Right lobe of liver (tissue), 4 donors: Measurements from ENCODE around the gene KDM4B.

Source experiments
- POLR2A ChIP-seq: fragments of 450-650 bp; IDR thresholded peaks from one replicate; pipeline ENCODE4 v1.6.1; 2017; ENCODE audit warnings: antibody characterized with exemption, mild to moderate bottlenecking
- TF ChIP-seq, protein P1 (sequence below), 4 donors: fragments of 200-600 bp in 3 of 4; fragments of 450-650 bp in 1 of 4; IDR thresholded peaks; one replicate each; pipeline versions ENCODE4 v1.5.1 to v1.8.0; 2016 to 2022; ENCODE audit warnings: antibody characterized with exemption in 4 of 4, mild to moderate bottlenecking in 2 of 4
- donor health status: DM: no; HTN: no; CAD: no.
- donor health status: DM: no; HTN: no; CAD: no.
- donor health status: DM: no; HTN: yes; CAD: no.

DNA sequence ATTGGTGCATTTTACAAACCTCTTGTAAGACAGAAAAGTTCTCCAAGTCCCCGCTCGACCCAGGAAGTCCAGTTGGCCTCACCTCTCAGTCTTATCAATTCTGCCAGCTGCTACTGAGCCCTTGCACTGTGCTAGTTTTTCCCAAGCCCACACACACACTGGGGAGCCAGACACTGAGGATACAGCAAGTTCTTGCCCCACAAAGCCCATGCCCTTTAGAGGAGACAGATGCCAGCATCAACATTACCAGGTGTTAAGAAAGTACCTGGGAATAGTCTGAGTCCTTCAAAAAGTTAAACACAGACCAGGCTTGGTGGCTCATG is 196.7 kb downstream of the KDM4B start:
- TF ChIP-seq, protein P1, sequence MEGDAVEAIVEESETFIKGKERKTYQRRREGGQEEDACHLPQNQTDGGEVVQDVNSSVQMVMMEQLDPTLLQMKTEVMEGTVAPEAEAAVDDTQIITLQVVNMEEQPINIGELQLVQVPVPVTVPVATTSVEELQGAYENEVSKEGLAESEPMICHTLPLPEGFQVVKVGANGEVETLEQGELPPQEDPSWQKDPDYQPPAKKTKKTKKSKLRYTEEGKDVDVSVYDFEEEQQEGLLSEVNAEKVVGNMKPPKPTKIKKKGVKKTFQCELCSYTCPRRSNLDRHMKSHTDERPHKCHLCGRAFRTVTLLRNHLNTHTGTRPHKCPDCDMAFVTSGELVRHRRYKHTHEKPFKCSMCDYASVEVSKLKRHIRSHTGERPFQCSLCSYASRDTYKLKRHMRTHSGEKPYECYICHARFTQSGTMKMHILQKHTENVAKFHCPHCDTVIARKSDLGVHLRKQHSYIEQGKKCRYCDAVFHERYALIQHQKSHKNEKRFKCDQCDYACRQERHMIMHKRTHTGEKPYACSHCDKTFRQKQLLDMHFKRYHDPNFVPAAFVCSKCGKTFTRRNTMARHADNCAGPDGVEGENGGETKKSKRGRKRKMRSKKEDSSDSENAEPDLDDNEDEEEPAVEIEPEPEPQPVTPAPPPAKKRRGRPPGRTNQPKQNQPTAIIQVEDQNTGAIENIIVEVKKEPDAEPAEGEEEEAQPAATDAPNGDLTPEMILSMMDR (IDR thresholded peaks at IDR 0.05): no peak
- TF ChIP-seq POLR2A: no peak
